Psoas muscle (tissue), 8 donors: ENCODE results near the gene KRT84. TPM values are rescaled to one million over a fixed set of nuclear protein-coding genes. Genes with fewer than 3 reads are reported as not detected.
A peak's percentile ranks its signal among the peaks of the same experiment; 100 is the strongest.

ENCODE experiments used
- ATAC-seq, 4 donors: fragments of 200-7000 bp; cut with Tn5 transposase; one replicate each; pipeline ENCODE4 v1.9.1; 2020; ENCODE audit warnings: moderate library complexity in 3 of 4, mild to moderate bottlenecking in 2 of 4
- DNase-seq, 2 donors: peaks; one replicate each; pipeline ENCODE4 v3.0.0-alpha.2; 2020
- H3K27ac ChIP-seq: fragments of 200-600 bp; one replicate; pipeline ENCODE4 v1.8.0; 2022
- H3K27me3 ChIP-seq, 3 donors: fragments of 200-600 bp in 1 of 3; one replicate each; pipeline versions ENCODE4 v1.6.1 to v1.8.0; 2013 to 2022; ENCODE audit warnings: low read length in 2 of 3, mild to moderate bottlenecking in 2 of 3, moderate library complexity in 1 of 3; ENCODE audit not compliant: insufficient read depth in 3 of 3
- H3K36me3 ChIP-seq, 2 donors: fragments of 200-600 bp in 1 of 2; one replicate each; pipeline versions ENCODE4 v1.6.1 to v1.8.0; 2013 to 2022; ENCODE audit warnings: low read depth in 1 of 2, mild to moderate bottlenecking in 1 of 2, moderate library complexity in 1 of 2; ENCODE audit not compliant: insufficient read depth in 1 of 2
- H3K4me1 ChIP-seq: fragments of 200-600 bp; one replicate; pipeline ENCODE4 v1.8.0; 2022
- H3K4me3 ChIP-seq: fragments of 200-600 bp; one replicate; pipeline ENCODE4 v1.8.0; 2022; ENCODE audit warnings: mild to moderate bottlenecking
- H3K9me3 ChIP-seq: fragments of 200-600 bp; one replicate; pipeline ENCODE4 v1.8.0; 2022
- WGBS, 3 donors: extraction: QIAGEN DNeasy Blood & Tissue Kit; methylation state at CpG; one replicate each; pipeline versions ENCODE4 v1.1.6 to v1.1.7; 2013; 5-methylcytosine and 5-hydroxymethylcytosine counted together
- intact Hi-C, 2 donors: fragments of 100-400 bp; cut with DNase I; formaldehyde crosslinking; loops; one replicate each; pipeline versions ENCODE4 v1.11.0 to v1.14.2; 2022
- polyA plus RNA-seq, 3 donors: library from polyadenylated mRNA; stranded (reverse); fragments of 200-250 nt; gene quantifications; one replicate each; pipeline ENCODE4 v1.2.3, GENCODE V29; 2013
- total RNA-seq, 4 donors: library from RNA; stranded (reverse); fragmentation: NEBNext Ultra II Directional in 2 of 4; extraction: Animal tissue kit (Norgen Biotek cat#: 25700) in 2 of 4; gene quantifications; one replicate each; pipeline versions ENCODE4 v1.2.1 to v1.2.4, GENCODE V29; 2021 to 2023
- TF ChIP-seq, protein P1 (sequence below): fragments of 200-600 bp; IDR thresholded peaks from one replicate; pipeline ENCODE4 v1.8.0; 2022; ENCODE audit warnings: antibody characterized with exemption
- donor health status: healthy with polysubstance abuse.
- donor health status: DM: no; HTN: no; CAD: no; lungs with moderate emphysema.
- donor health status: Bipolar disorder and iron deficiency.
- donor health status: healthy.
- donor health status: DM: yes; HTN: yes; CAD: no.
- donor health status: DM: no; HTN: no; CAD: no.
- donor health status: DM: no; HTN: no; CAD: no.
- donor health status: DM: yes; HTN: yes; CAD: no.

The KRT84 gene
- total and polyA plus RNA-seq, 7 donors, result not detected

DNA sequence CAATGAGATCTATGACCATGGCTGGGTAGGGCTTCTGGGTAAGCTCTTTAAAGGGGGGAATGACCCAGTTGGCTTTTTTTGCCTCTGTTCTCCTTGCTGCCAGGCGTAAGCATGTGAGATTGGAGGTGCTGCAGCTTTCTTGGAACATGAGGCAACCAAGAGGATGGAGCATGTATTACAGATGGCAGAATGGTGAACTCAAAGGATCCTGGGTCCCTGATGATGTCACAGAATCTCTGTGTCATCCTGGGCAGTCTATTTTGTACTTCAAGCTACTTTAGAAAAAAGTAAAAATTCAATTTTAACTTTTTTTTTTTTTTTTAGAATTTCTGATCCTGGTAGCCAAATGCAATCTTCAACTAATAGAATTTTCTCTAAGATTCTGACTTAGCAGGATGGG, 12.7 kb upstream of the KRT84 start:
- no peak for ATAC-seq
- Histone ChIP-seq H3K27me3 (peaks cover 0 to 4% (median 2%) of the 10 kb centered on the region in 3 donors), H3K27ac (no peak overlapping the region), H3K36me3 (no peaks in the 10 kb centered on the region), H3K9me3 (no peaks in the 10 kb centered on the region), H3K4me3 (no peak overlapping the region), H3K4me1 (no peaks in the 10 kb centered on the region)
- no peak for DNase-seq
- 81 to 85% (median 82%) methylated on average over 1 of the region's 1 CpG for WGBS, 3 donors
- TF ChIP-seq, protein P1, sequence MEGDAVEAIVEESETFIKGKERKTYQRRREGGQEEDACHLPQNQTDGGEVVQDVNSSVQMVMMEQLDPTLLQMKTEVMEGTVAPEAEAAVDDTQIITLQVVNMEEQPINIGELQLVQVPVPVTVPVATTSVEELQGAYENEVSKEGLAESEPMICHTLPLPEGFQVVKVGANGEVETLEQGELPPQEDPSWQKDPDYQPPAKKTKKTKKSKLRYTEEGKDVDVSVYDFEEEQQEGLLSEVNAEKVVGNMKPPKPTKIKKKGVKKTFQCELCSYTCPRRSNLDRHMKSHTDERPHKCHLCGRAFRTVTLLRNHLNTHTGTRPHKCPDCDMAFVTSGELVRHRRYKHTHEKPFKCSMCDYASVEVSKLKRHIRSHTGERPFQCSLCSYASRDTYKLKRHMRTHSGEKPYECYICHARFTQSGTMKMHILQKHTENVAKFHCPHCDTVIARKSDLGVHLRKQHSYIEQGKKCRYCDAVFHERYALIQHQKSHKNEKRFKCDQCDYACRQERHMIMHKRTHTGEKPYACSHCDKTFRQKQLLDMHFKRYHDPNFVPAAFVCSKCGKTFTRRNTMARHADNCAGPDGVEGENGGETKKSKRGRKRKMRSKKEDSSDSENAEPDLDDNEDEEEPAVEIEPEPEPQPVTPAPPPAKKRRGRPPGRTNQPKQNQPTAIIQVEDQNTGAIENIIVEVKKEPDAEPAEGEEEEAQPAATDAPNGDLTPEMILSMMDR, result no peak
- intact Hi-C loops, result no loop called here

DNA sequence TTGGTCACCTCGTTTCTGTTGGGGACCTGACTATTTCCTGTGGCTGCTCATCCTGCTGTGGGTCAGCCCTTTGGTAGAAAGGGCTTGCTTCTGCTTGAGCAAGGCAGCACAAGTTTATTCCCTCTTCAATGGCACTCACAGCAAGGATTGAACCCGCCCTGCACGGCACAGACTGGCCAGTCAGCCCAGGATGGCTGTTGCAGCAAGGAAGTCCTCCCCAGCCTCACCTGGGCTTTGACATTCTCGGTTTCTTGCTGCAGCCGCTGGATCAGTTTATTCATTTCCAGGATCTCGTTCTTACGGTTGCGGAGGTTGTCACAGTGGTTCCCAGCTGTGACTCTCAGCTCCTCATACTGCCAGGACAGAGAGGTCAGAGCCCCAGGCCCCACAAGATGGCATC, 11.2 kb upstream of the KRT84 start:
- Histone ChIP-seq H3K36me3 (no peaks in the 10 kb centered on the region), H3K4me3 (no peak overlapping the region), H3K27me3 (peaks cover 0 to 4% (median 2%) of the 10 kb centered on the region in 3 donors), H3K27ac (no peak overlapping the region), H3K4me1 (no peaks in the 10 kb centered on the region), H3K9me3 (no peaks in the 10 kb centered on the region)
- intact Hi-C loops, result no loop called here
- ATAC-seq (no peak), DNase-seq (peak in 1 of 2 donors; percentile 21)
- TF ChIP-seq, protein P1, result no peak
- WGBS, 3 donors, result 74 to 82% (median 80%) methylated on average over 8 of the region's 8 CpGs

DNA sequence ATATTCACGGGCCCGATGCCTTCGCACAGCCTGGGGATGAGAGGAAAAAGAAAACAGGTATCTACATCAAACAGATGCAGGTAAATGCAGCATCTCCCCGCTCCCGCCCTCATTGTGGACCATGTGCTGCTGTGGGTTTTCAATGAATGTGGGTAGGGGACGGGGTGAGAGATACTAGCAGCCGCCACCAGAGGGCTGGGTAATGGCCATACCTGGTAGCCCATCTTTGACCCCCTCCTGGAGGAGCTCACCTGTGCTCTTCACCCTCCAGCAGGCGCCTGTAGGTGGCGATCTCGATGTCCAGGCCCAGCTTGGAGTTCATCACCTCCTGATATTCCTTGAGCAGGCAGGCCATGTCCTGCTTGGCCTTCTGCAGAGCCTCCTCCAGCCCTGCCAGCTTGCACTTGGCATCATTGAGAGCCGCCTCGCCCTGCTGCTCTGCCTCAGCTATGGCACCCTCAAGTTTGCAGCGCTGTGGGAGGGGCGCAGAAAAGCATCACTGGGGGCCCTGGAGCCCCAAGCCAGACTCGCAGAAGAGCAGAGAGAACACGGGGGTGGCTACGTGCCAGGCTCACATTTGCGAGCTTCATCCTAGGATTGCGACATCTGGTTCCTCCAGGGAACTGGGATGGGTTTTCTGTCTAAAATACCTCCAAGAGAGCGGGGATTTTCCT, 10.4 kb upstream of the KRT84 start:
- WGBS, 3 donors, result 55 to 58% (median 56%) methylated on average over 20 of the region's 20 CpGs
- ATAC-seq (no peak), DNase-seq (peak; percentile 55 to 68)
- Histone ChIP-seq H3K4me3 (no peak overlapping the region), H3K9me3 (no peaks in the 10 kb centered on the region), H3K4me1 (no peaks in the 10 kb centered on the region), H3K36me3 (no peaks in the 10 kb centered on the region), H3K27me3 (peaks cover 0 to 4% (median 2%) of the 10 kb centered on the region in 3 donors), H3K27ac (no peak overlapping the region)
- TF ChIP-seq, protein P1, result no peak
- intact Hi-C loops, result no loop called here

DNA sequence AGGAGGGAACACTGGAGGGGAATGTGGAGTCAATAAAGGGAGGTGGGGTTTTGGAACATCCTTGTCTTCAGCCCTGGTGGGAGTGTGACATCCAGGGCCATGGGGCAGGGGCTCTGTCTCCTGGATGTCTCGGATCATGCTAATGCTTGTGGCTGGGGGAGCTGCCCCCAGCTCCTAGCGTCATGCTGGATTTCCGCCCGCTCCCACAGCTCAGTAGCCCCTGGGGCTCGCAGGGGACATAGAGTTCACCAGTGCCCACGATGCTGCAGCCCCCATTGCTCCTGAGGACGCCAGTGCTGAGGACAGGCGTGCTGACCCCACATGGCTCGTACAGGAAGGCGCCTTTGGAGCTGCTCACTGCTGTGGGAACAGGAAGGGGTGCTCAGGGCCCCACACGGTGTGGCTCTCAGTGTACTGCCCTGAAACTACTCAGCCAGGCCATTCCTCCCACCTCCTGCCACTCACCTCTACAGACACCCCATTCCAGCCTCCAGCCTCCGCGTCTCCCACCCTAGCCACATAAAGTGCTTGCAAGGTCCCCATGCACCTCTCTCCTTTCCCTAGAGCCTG, 9.5 kb upstream of the KRT84 start:
- Histone ChIP-seq H3K36me3 (no peaks in the 10 kb centered on the region), H3K27ac (no peak overlapping the region), H3K4me1 (no peaks in the 10 kb centered on the region), H3K4me3 (no peak overlapping the region), H3K9me3 (no peaks in the 10 kb centered on the region), H3K27me3 (peaks cover 0 to 4% (median 2%) of the 10 kb centered on the region in 3 donors)
- intact Hi-C loops, result no loop called here
- ATAC-seq (no peak), DNase-seq (peak in 1 of 2 donors; percentile 19)
- WGBS, 3 donors, result 84 to 87% (median 84%) methylated on average over 13 of the region's 13 CpGs
- TF ChIP-seq, protein P1, result no peak
